Ovary (tissue), 9 donors: ENCODE results near the gene AP1G2. TPM values are rescaled to one million over a fixed set of nuclear protein-coding genes. Genes with fewer than 3 reads are reported as not detected.

Source experiments
- DNase-seq, 5 donors: peaks; one replicate each; pipeline ENCODE4 v3.0.0-alpha.2; 2019 to 2020
- H3K27ac ChIP-seq, 2 donors: fragments of 200-600 bp; one replicate each; pipeline versions ENCODE4 v1.5.1 to v1.8.0; 2019 to 2022
- H3K27me3 ChIP-seq: fragments of 200-600 bp; one replicate; pipeline ENCODE4 v1.8.0; 2022
- H3K36me3 ChIP-seq: fragments of 200-600 bp; sonication (generic); one replicate; pipeline ENCODE4 v1.5.1; 2019
- H3K4me1 ChIP-seq: one replicate; pipeline ENCODE4 v1.8.1; 2013; ENCODE audit warnings: mild to moderate bottlenecking, moderate library complexity; ENCODE audit not compliant: insufficient read depth
- H3K4me3 ChIP-seq: fragments of 200-600 bp; sonication (generic); one replicate; pipeline ENCODE4 v1.5.1; 2017
- H3K9me3 ChIP-seq, 2 donors: fragments of 200-600 bp in 1 of 2; sonication (generic) in 1 of 2; one replicate each; pipeline versions ENCODE4 v1.5.1 to v1.8.1; 2013 to 2019; ENCODE audit warnings: mild to moderate bottlenecking in 1 of 2, moderate library complexity in 1 of 2
- CTCF ChIP-seq, 3 donors: fragments of 450-650 bp in 2 of 3; fragments of 200-600 bp in 1 of 3; IDR thresholded peaks; one replicate each; pipeline versions ENCODE4 v1.5.1 to v1.8.0; 2016 to 2022; ENCODE audit warnings: antibody characterized with exemption in 3 of 3, mild to moderate bottlenecking in 1 of 3
- EP300 ChIP-seq: sonication (generic); formaldehyde crosslinking; IDR thresholded peaks from one replicate; pipeline ENCODE4 v1.6.1; 2017; ENCODE audit warnings: antibody characterized with exemption
- POLR2A ChIP-seq: fragments of 450-650 bp; IDR thresholded peaks from one replicate; pipeline ENCODE4 v1.6.1; 2017; ENCODE audit warnings: antibody characterized with exemption, mild to moderate bottlenecking, moderate library complexity
- WGBS, 3 donors: extraction: QIAGEN DNeasy Blood & Tissue Kit in 1 of 3; methylation state at CpG; one replicate each; pipeline versions ENCODE4 v1.1.5 to v1.1.7; 2013 to 2017; 5-methylcytosine and 5-hydroxymethylcytosine counted together
- intact Hi-C, 4 donors: fragments of 100-400 bp; cut with DNase I; formaldehyde crosslinking; loops; one replicate each; pipeline versions ENCODE4 v1.11.0 to v1.15.1; 2022 to 2023
- polyA plus RNA-seq, 2 donors: library from polyadenylated mRNA; stranded (reverse); fragments of 200-250 nt in 1 of 2; fragments of 350-450 nt in 1 of 2; fragmentation: Illumina TruSeq in 1 of 2; extraction: RNeasy Lipid Tissue Mini Kit (QIAGEN cat#74804) in 1 of 2; gene quantifications; one replicate each; pipeline ENCODE4 v1.2.3, GENCODE V29; 2013 to 2014
- total RNA-seq, 7 donors: library from RNA; depleted of rRNA in 2 of 7; stranded (reverse); fragments of >200 nt in 2 of 7; fragmentation: NEBNext Ultra II Directional in 3 of 7; extraction: Animal tissue kit (Norgen Biotek cat#: 25700) in 3 of 7; gene quantifications; one replicate each; pipeline versions ENCODE4 v1.1.0 to v1.2.4, GENCODE V29; 2016 to 2023
- donor health status: DM: no; HTN: no; CAD: no; lungs with moderate emphysema.
- donor health status: DM: no; HTN: no; CAD: no.
- donor health status: Bipolar disorder and iron deficiency.
- donor health status: DM: yes; HTN: yes; CAD: no.
- donor health status: DM: no; HTN: no; CAD: no.
- donor health status: DM: yes; HTN: yes; CAD: no.

Gene AP1G2
- total and polyA plus RNA-seq, 9 donors: 32.0 to 129 (median 87.6) TPM

GRCh38 chr14:23565626-23566025 is 2.0 kb downstream of the AP1G2 start:
- WGBS, 3 donors: 75 to 85% (median 81%) methylated on average over 11 of the region's 11 CpGs
- Histone ChIP-seq H3K27ac (no peak overlapping the region), H3K9me3 (no peaks in the 10 kb centered on the region), H3K27me3 (no peaks in the 10 kb centered on the region), H3K4me3 (no peak overlapping the region), H3K36me3 (no peaks in the 10 kb centered on the region), H3K4me1 (no peaks in the 10 kb centered on the region)
- no peak for TF ChIP-seq CTCF (IDR thresholded peaks at IDR 0.05)
- no peak for TF ChIP-seq EP300
- TF ChIP-seq POLR2A: no peak
- intact Hi-C loops: loop anchor here in 1 of 4 donors (10.0 kb wide), 1 partner anchor 241 kb away; the partner anchor contains the start of gene PABPN1
- peak in 1 of 5 donors; percentile 34 for DNase-seq

- Histone ChIP-seq H3K27ac (no peak overlapping the region), H3K9me3 (no peaks in the 10 kb centered on the region), H3K4me3 (no peak overlapping the region), H3K36me3 (no peaks in the 10 kb centered on the region), H3K27me3 (no peaks in the 10 kb centered on the region), H3K4me1 (no peaks in the 10 kb centered on the region)
- no peak for DNase-seq
- intact Hi-C loops: loop anchor here in 2 of 4 donors (5.0 to 10.0 kb wide), 2 partner anchors 88 to 240 kb away; partner anchors contain the start of gene PABPN1 (in 1 of the 2)
- TF ChIP-seq POLR2A (no peak), CTCF (IDR thresholded peaks at IDR 0.05) (no peak), EP300 (no peak)
- 75 to 82% (median 76%) methylated on average over 7 of the region's 7 CpGs for WGBS, 3 donors
These were observed 2.7 kb downstream of the AP1G2 start for GRCh38 chr14:23564876-23565275.

- Histone ChIP-seq H3K9me3 (no peaks in the 10 kb centered on the region), H3K36me3 (no peaks in the 10 kb centered on the region), H3K4me1 (no peaks in the 10 kb centered on the region), H3K4me3 (no peak overlapping the region), H3K27me3 (no peaks in the 10 kb centered on the region), H3K27ac (no peak overlapping the region)
- 78 to 83% (median 79%) methylated on average over 13 of the region's 13 CpGs for WGBS, 3 donors
- intact Hi-C loops: loop anchor here in 2 of 4 donors (5.0 to 10.0 kb wide), 2 partner anchors 87 to 239 kb away; partner anchors contain the start of gene PABPN1 (in 1 of the 2)
- peak in 2 of 5 donors; percentile 33 to 34 for DNase-seq
- TF ChIP-seq EP300: no peak
- no peak for TF ChIP-seq POLR2A
- TF ChIP-seq CTCF (IDR thresholded peaks at IDR 0.05): no peak
These were observed 3.3 kb downstream of the AP1G2 start for GRCh38 chr14:23564181-23564812.

GRCh38 chr14:23563473-23564180 is 4.0 kb downstream of the AP1G2 start:
- Histone ChIP-seq H3K27ac (peak overlapping the region in 1 of 2 donors; percentile 49), H3K4me1 (no peaks in the 10 kb centered on the region), H3K9me3 (no peaks in the 10 kb centered on the region), H3K36me3 (no peaks in the 10 kb centered on the region), H3K4me3 (no peak overlapping the region), H3K27me3 (no peaks in the 10 kb centered on the region)
- peak in 3 of 5 donors; percentile 35 to 45 (median 38) for DNase-seq
- WGBS, 3 donors: 61 to 76% (median 67%) methylated on average over 13 to 14 of the region's 14 CpGs
- TF ChIP-seq POLR2A (no peak), EP300 (no peak), CTCF (IDR thresholded peaks at IDR 0.05) (no peak)
- intact Hi-C loops: loop anchor here in 2 of 4 donors (2.0 to 10.0 kb wide), 3 partner anchors 85 to 239 kb away; partner anchors contain the start of gene PABPN1 (in 1 of the 2)
